ENCODE data around the gene DOC2B. TPM values are rescaled to one million over a fixed set of nuclear protein-coding genes. Genes with fewer than 3 reads are reported as not detected.

Gene DOC2B
- total RNA-seq, 2 experiments from 2014 or later: not detected

DNA sequence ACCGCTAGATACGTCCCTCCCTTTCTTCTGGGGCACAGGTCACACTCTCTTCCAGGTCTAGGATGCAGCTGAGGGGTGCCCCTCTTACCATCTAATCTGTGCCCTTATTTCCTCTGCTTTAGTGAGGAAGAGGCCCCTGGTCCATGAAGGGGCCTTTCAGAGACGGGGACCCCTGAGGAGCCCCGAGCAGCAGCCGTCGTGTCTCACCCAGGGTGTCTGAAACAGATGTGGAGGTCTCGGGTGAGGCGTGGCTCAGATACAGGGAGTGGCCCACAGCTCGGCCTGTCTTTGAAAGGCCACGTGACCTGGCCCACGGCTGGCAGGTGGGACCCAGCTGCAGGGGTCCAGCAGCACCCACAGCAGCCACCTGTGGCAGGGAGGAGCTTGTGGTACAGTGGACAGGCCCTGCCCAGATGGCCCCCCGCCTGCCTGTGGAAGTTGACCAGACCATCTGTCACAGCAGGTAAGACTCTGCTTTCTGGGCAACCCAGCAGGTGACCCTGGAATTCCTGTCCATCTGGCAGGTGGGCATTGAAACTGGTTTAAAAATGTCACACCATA lies 28.5 kb downstream of the DOC2B start:
- Histone ChIP-seq H3K4me3 (ENCODE audit: low read depth, low read length, poor library complexity, severe bottlenecking) (no peak overlapping the region), H3K4me1 (ENCODE audit: insufficient read depth, low read length, poor library complexity, severe bottlenecking) (no peaks in the 10 kb centered on the region), H3K4me2 (ENCODE audit: low read length) (no peak overlapping the region), H3K36me3 (ENCODE audit: insufficient read depth, low read length) (no peaks in the 10 kb centered on the region), H2AFZ (ENCODE audit: low read length) (no peak overlapping the region), H3K27ac (ENCODE audit: low read depth, low read length, poor library complexity, severe bottlenecking) (no peak overlapping the region), H3K79me2 (ENCODE audit: insufficient read depth, low read depth, low read length) (no peaks in the 10 kb centered on the region), H3K9me3 (ENCODE audit: low read length) (no peaks in the 10 kb centered on the region), H3K9me2 (ENCODE audit: insufficient read depth, low read length) (no peaks in the 10 kb centered on the region), H4K20me1 (ENCODE audit: insufficient read depth, low read length) (no peaks in the 10 kb centered on the region)
- TF ChIP-seq EZH2phosphoT487 (IDR thresholded peaks at IDR 0.05; ENCODE audit: borderline replicate concordance, low read depth, low read length): no peak
- TF ChIP-seq, protein P1, sequence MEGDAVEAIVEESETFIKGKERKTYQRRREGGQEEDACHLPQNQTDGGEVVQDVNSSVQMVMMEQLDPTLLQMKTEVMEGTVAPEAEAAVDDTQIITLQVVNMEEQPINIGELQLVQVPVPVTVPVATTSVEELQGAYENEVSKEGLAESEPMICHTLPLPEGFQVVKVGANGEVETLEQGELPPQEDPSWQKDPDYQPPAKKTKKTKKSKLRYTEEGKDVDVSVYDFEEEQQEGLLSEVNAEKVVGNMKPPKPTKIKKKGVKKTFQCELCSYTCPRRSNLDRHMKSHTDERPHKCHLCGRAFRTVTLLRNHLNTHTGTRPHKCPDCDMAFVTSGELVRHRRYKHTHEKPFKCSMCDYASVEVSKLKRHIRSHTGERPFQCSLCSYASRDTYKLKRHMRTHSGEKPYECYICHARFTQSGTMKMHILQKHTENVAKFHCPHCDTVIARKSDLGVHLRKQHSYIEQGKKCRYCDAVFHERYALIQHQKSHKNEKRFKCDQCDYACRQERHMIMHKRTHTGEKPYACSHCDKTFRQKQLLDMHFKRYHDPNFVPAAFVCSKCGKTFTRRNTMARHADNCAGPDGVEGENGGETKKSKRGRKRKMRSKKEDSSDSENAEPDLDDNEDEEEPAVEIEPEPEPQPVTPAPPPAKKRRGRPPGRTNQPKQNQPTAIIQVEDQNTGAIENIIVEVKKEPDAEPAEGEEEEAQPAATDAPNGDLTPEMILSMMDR (conservative IDR thresholded peaks at IDR 0.05; ENCODE audit: low read length): no peak
- intact Hi-C loops (cut with micrococcal nuclease; ENCODE audit: unreplicated experiment): no loop called here
- CTCF ChIA-PET (ENCODE audit: unreplicated experiment): no interaction called here
- no peak for DNase-seq (ENCODE audit: low spot score)
- no TSS peak for BruUV-seq (replicated peaks)
- POLR2A ChIA-PET: interaction anchor here (0.6 kb wide), 1 partner anchor 672 kb away, joined by 3 read pairs; no protein-coding TSS in a partner anchor

DNA sequence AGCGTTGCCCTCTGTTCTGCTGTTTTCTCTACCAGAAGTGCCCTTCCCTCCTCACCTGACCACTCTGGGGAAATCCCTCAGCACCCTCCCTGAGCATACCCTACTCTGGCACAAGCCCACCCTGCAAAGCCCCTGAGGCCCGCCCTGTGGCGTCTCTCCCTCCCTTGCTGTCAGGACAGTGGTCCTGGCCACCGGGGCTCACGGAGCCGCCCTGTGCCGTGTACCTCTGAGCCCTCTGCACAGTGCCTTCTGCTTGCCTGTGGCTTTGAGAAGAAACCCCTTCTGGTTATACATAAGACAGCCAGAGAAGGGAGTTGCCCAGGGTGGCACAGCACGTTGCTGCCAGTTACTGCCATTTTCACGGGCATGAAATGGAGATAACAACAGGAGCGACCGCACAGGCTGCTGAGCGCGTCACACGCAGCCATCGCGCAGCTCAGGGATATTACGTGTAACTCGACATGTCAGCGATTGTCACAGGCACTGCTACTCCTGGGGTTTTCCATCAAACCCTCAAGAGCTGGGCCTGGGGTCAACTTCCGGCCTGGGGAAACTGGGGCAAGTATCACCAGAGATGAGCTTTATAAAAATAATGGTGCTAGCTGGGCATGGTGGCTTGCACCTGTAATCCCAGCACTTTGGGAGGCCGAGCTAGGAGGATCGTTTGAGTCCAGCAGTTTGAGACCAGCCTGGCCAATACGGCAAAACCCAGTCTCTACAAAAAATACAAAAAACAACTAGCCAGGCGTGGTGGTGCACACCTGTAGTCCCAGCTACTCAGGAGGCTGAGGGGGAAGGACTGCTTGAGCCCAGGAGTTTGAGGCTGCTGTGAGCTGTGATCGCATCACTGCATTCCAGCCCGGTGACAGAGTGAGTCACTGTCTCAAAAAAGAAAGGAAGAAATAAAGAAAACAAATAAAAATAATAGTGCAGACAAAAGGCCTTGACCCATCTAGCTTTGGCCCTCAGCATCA lies 29.3 kb downstream of the DOC2B start:
- intact Hi-C loops (cut with micrococcal nuclease; ENCODE audit: unreplicated experiment): no loop called here
- no TSS peak for BruUV-seq (replicated peaks)
- no peak for DNase-seq (ENCODE audit: low spot score)
- no peaks in the 10 kb centered on the region for H3K9me3 ChIP-seq (ENCODE audit: low read length)
- CTCF ChIA-PET (ENCODE audit: unreplicated experiment): no interaction called here
- H3K79me2 ChIP-seq (ENCODE audit: insufficient read depth, low read depth, low read length): no peaks in the 10 kb centered on the region
- POLR2A ChIA-PET: interaction anchor here (0.6 kb wide), 1 partner anchor 673 kb away, joined by 3 read pairs; no protein-coding TSS in a partner anchor
- no peak overlapping the region for H3K4me2 ChIP-seq (ENCODE audit: low read length)
- H4K20me1 ChIP-seq (ENCODE audit: insufficient read depth, low read length): no peaks in the 10 kb centered on the region
- TF ChIP-seq, protein P1 (conservative IDR thresholded peaks at IDR 0.05; ENCODE audit: low read length): no peak
- no peak for TF ChIP-seq EZH2phosphoT487 (IDR thresholded peaks at IDR 0.05; ENCODE audit: borderline replicate concordance, low read depth, low read length)
- no peak overlapping the region for H3K4me3 ChIP-seq (ENCODE audit: low read depth, low read length, poor library complexity, severe bottlenecking)
- no peaks in the 10 kb centered on the region for H3K36me3 ChIP-seq (ENCODE audit: insufficient read depth, low read length)
- no peak overlapping the region for H3K27ac ChIP-seq (ENCODE audit: low read depth, low read length, poor library complexity, severe bottlenecking)
- no peaks in the 10 kb centered on the region for H3K4me1 ChIP-seq (ENCODE audit: insufficient read depth, low read length, poor library complexity, severe bottlenecking)
- H2AFZ ChIP-seq (ENCODE audit: low read length): no peak overlapping the region
- H3K9me2 ChIP-seq (ENCODE audit: insufficient read depth, low read length): no peaks in the 10 kb centered on the region

DNA sequence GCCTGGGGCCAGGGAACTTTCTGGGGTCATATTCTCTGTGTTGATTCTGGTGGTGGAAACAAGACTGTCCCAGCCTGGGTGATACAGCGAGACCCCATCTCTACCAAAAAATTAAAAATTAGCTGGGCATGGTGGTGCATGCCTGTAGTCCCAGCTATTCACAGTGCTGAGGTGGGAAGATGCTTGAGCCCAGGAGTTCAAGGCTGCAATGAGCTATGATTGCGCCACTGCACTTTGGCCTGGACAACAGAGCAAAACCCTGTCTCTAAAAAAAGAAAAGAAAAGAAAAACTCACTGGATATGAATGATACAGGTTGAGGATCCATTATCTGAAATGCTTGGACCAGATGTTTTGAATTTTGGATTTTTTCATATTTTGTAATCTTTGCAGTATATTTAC lies 30.4 kb downstream of the DOC2B start:
- DNase-seq (ENCODE audit: low spot score): no peak
- no peak overlapping the region for H2AFZ ChIP-seq (ENCODE audit: low read length)
- no peak overlapping the region for H3K4me2 ChIP-seq (ENCODE audit: low read length)
- no peak overlapping the region for H3K27ac ChIP-seq (ENCODE audit: low read depth, low read length, poor library complexity, severe bottlenecking)
- H4K20me1 ChIP-seq (ENCODE audit: insufficient read depth, low read length): no peaks in the 10 kb centered on the region
- H3K4me3 ChIP-seq (ENCODE audit: low read depth, low read length, poor library complexity, severe bottlenecking): no peak overlapping the region
- H3K36me3 ChIP-seq (ENCODE audit: insufficient read depth, low read length): no peaks in the 10 kb centered on the region
- H3K9me2 ChIP-seq (ENCODE audit: insufficient read depth, low read length): no peaks in the 10 kb centered on the region
- no peaks in the 10 kb centered on the region for H3K4me1 ChIP-seq (ENCODE audit: insufficient read depth, low read length, poor library complexity, severe bottlenecking)
- ChIA-PET POLR2A (no interaction called here), CTCF (ENCODE audit: unreplicated experiment) (no interaction called here)
- intact Hi-C loops (cut with micrococcal nuclease; ENCODE audit: unreplicated experiment): no loop called here
- H3K79me2 ChIP-seq (ENCODE audit: insufficient read depth, low read depth, low read length): no peaks in the 10 kb centered on the region
- TF ChIP-seq EZH2phosphoT487 (IDR thresholded peaks at IDR 0.05; ENCODE audit: borderline replicate concordance, low read depth, low read length): no peak
- TF ChIP-seq, protein P1 (conservative IDR thresholded peaks at IDR 0.05; ENCODE audit: low read length): no peak
- H3K9me3 ChIP-seq (ENCODE audit: low read length): no peaks in the 10 kb centered on the region
- no TSS peak for BruUV-seq (replicated peaks)
